Dermis microvascular lymphatic vessel endothelial cell (primary cell): ENCODE results near the gene DMXL1. TPM values are rescaled to one million over a fixed set of nuclear protein-coding genes. Genes with fewer than 3 reads are reported as not detected.
"Not testable (repeated sequence)": the region's sequence is repeated elsewhere in the genome, so short reads cannot be mapped to it uniquely, and the experiment has no call there.

ENCODE experiments used
- DNase-seq, 2 donors: peaks; one replicate each; pipeline versions ENCODE4 v3.0.0 to v3.0.0-alpha.2; 2010; ENCODE audit warnings: low read depth in 2 of 2
- total RNA-seq: library from RNA; depleted of rRNA; stranded (reverse); fragments of >200 nt; gene quantifications from 2 replicates; pipeline ENCODE4 v1.2.1, GENCODE V29; 2014

The DMXL1 gene
- total RNA-seq, 1 donor from 2014 or later, result 17.7 TPM

DNA sequence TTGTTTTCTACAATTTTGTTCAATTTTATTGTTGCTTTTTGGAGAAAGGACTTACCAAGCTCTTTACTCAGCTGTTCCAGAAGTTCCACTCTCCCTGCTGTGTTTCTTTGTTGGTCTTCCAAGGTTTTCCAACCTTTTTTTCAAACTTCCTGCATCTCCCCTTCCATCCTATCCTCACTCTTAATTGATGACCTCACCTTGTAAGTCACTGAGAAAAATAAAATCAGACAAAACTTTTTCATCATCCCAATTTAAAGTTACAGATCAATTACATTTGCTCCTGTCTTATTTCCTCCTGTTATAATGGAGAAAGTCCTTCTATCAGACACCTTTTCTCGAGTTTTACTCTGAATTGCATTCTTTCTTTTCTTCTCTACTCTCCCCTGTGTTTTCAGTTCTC is 121.1 kb downstream of the DMXL1 start:
- no peak for DNase-seq

DNA sequence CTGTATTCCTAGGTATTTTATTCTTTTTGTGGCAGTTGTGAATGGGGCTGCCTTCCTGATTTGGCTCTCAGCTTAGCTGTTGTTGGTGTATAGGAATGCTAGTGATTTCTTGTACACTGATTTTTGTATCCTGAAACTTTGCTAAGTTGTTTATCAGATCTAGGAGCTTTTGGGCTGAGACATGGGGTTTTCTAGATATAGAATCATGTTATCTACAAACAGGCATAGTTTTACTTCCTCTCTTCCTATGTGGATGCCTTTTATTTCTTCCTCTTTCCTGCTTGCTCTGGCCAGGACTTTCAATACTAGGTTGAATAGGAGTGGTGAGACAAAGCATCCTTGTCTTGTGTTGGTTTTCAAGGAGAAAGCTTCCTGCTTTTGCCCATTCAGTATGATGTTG is 129.9 kb downstream of the DMXL1 start:
- DNase-seq, result peak in 1 of 2 donors; percentile 45

DNA sequence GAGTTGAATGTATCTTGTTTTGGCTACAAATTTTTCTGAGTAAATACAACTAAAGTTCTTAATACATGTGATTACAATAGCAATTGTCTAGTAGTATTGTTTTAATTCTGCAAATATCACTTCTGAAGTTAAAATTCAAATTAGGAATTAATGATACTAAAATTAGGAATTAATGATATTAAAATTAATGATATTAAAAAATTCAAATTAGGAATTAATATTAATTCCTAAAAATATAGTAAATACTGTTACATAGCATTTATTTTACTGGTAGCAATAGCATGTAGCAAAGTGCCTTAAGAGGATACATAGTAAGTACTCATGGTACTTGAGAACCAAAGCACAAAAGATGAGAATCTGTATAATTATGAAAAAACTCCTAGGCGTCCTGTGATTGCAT is 136.2 kb downstream of the DMXL1 start:
- DNase-seq, result no peak

DNA sequence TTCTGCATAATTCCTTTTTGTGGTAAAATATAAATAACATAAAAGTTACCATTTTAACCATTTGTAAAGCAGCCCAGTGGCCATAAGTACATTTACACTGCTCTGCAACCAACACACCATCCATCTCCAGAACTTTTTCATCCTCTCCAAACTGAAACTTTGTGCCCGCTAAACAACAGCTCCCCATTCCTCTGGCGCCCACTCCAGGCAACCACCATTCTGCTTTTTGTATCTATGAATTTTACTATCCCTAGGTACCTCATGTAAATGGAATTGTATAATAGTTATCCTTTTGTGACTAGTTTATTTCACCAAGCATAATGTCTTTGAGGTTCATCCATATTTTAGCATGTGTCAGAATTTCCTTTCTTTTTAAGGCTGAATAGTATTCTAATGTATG is 141.1 kb downstream of the DMXL1 start:
- no peak for DNase-seq

DNA sequence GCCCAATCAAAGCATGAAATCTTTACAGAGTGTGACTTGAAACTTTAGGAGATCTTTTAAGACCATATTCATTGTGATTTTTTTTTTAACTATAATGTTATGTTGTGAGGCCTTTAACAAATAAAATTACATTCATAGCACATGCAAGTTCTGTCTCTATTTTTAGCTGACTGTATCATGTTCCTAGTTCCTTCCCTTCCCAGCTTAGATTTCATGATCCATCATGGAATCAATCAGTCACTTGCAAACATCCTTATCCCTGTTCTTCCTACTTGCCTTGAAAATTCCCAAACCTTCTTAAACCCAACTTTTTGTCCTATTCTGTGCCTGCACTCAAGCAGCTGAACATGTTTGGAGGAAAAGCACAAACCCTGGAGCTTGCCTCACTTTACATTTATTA is 141.8 kb downstream of the DMXL1 start:
- no peak for DNase-seq

DNA sequence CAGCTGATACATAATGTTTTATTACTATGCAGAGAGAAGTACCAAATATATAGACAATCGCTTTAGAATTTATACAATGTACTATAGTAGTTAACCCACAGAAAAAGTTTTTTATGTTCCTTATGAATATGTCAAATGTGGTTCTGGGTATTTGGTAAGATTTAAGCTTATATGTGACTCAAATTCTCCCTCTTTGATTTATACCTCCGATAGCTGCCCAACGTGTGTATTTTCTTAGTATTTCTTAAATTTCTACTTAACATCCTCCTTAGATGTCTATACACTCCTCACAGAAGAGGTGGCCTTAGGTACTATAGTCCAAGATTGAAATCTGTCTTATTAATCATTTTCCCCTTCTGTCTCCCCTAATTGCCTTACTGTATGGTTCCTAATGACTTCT is 146.3 kb downstream of the DMXL1 start:
- no peak for DNase-seq

DNA sequence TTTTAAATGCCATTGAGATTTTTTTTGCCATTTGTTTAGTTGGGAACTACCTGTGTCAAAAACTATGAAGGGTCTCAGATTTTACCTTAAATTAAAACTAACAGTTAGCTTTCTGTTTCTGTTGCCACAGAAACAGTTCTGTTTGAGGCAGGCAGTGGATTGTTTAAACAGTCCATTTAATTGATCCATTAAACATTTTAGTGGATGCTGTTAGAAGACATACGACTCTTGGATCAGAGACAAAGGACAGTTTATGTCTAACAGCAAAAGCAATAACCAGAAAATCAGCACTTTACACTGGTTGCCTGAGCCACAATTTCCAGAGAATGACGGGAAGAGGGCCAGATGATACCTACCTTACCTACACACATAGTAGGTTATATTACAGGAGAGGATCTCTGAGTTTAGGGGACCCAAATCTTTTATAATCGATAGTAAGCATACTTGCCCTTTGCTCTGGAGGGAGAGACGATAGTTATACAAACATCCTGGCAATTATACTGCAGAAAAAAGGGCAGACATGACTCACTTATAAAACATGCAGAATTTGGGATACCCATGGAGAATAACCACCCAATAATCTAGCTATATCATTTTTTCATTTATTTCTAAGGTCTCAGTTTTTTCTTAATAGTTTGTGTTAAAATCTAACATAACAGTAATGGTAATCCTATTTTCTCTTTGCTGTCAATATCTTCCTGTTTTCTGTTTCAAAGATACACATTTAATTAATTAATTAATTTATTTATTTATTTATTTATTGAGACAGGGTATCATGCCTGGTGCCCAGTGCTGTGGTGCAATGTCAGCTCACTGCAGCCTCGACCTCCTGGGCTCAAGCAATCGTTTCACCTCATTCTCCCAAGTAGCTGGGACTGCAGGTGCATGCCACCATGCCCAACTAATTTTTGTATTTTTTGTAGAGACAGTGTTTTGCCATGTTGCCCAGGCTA is 148.2 kb downstream of the DMXL1 start:
- no peak for DNase-seq

DNA sequence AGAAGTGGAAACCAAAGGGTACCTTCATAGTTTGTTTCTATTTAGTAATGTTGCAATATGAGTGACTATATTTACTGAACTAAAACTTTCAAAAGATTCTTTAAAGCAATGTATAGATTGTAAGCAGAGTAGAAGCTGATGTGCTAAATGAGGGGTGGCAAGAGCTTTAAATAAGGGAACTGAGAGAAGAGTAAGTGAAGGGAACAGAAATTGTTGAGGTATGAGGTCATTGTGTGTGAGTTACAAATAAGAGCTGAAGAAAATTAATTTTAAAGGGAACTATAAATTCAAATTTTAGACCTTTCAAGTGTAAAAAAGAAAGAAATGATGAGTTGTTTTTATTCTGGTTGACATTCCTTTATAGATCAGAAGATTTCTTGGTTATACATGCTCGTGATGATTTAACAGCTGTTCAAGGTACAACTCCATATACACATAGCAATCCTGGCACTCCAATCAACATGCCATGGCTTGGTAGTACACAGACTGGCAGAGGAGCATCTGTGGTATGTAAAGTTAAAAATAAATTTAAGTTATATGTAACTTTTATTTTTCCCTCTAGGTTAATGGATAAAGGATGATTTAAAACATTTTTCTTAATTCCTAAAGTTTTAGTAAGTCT is 149.8 kb downstream of the DMXL1 start:
- DNase-seq, result no peak

DNA sequence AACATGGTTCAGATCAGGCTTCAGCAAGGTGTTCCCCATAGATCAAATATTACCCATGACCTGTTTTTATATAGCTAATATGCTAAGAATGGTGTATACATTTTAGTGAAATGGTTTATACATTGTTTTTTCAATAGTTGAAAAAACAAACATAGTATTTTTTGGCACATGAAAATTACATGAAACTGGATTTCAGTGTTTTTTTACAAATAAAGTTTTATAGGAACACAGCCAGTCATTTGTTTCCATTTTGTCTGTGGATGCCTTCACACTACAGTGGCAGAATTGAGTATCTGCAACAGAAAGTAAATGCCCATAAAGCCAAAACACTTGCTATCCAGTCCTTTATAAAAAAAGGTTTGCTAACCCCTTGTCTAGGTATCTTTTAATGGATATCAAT is 150.4 kb downstream of the DMXL1 start:
- no peak for DNase-seq

DNA sequence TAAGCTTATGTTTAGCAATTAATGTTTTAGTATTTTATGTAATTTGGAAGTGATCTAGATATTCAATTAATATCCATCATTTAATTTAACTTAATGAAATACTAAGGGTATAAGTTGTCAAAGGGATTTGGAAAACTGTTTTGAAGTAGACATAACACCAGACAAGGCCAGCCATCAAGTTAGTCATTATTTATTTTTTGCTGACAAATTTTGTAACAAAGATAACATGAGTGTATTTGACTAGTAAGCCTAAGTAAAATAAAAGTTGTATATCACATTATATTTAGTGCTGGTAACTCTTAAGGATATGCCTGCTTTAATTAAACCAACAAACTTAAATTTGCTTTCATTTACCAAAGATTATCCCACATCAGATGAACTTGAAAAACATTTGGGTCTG is 159.1 kb downstream of the DMXL1 start:
- DNase-seq, result no peak

DNA sequence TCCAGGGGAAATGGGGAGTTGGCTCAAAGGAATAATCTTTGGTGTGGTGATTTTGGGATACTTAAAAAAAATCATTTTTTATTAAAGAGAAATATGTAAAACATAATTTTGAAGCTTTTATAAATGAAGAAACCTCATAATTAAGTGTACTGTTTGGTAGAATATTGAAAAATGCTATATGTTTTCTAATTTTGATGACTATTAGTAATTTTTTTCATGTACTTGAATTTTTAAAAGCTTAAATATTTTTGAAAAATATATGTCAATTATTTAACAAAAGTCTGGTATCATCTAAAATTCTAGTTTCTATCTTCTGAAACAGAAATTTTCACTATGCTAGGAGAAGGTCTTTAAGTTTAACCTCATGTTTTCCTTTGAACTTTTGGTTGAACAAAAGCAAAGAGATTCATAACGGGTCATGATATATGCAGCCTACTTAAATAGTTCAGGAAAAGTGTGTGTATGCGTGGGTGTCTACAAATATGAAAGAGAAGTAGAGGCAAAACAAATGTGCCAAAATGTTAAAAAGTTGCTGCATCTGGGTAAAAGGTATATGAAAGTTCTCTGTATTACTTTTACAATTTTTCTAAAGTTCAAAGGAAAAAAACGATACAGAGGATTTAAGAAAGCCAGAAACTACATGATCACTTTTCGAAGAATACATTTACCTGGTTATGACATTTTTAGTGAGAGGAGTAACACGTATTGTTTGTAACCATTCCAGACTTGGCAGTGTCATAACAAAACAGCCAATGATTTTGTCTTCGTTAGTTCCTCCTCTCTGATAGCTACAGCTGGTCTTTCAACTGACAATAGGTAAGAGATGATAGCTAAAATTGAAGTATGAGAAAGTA is 167.6 kb downstream of the DMXL1 start:
- no peak for DNase-seq

DNA sequence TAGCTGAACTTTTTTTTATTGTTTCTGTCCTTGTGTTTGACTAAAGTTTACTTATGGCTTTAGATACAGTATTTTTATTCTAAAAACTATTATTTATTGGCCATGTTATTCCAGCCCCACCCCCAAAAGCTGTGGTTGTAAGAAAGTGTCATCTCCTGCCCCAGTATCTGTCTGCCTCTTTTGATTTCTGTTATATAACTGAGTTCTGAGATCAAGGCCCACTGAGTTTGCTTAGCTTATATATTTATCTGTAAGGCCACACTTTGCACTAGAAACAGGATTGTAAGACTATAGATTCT is 168.2 kb downstream of the DMXL1 start:
- DNase-seq, result no peak

DNA sequence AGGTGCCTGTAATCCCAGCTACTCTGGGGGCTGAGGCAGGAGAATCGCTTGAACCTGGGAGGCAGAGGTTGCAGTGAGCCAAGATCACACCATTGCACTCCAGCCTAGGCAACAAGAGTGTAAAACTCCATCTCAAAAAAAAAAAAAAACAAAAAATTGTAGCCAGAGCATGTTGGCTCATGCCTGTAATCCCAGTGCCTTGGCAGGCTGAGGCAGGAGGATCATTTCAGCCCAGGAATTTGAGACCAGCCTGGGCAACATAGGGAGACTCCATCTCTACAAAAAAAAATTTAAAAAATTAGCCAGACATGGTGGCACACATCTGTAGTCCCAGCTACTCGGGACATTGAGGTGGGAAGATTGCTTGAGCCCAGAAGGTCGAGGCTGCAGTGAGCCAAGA is 168.9 kb downstream of the DMXL1 start:
- not testable (repeated sequence) for DNase-seq

DNA sequence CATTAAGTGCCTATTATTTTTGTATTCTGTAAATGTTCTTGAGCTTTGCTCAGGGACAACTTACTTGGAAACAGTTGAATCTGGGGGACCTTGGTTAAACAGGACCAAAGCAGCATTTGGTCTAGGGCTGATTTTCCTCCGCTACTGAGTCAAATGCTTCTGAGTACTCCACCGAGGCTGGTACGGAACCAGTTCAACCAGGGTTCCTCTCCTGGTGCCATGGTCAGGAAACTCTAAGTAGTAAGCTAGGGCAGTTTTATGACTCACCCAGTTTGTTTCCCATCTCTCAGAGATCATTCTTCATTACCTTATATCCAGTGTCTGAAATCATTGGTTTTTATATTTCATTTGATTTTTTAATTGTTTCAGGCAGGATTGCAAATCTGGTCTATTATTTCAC is 173.0 kb downstream of the DMXL1 start:
- DNase-seq, result no peak

DNA sequence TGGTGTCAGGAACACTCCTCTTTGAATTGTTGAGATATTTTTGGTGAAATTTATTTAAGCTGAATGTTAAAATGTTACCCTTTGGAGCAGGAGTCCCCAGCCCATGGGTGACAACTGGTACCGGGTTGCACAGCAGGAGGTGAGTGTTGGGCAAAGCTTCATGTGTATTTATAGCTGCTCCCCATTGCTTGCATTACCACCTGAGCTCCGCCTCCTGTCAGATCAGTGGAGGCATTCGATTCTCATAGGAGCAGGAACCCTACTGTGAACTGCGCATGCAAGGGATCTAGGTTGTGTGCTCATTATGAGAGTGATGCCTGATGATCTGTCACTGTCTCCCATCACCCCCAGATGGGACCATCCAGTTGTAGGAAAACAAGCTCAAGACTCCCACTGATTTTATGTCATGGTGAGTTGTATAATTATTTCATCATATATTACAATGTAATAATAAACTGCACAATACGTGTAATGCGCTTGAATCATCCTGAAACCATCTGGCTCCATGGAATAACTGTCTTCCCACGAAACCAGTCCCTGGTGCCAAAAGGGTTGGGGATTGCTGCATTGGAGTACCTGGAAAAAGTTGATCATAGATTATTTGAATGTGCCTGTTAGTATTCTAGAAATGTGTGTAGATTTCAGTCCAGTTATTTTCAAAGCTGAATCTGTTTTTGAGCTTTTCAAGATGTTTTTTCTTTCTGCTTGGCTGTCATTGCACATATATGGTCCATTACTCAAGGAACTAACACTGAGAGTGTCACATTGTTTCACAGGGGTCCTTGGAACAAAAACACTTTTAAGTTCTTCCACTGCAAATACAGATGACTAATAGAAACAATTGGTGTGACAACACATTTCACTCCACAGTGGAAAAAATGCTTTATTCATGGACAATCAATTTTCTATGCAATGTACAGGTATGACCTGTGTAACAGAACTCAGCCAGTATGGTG is 180.3 kb downstream of the DMXL1 start:
- DNase-seq, result no peak

DNA sequence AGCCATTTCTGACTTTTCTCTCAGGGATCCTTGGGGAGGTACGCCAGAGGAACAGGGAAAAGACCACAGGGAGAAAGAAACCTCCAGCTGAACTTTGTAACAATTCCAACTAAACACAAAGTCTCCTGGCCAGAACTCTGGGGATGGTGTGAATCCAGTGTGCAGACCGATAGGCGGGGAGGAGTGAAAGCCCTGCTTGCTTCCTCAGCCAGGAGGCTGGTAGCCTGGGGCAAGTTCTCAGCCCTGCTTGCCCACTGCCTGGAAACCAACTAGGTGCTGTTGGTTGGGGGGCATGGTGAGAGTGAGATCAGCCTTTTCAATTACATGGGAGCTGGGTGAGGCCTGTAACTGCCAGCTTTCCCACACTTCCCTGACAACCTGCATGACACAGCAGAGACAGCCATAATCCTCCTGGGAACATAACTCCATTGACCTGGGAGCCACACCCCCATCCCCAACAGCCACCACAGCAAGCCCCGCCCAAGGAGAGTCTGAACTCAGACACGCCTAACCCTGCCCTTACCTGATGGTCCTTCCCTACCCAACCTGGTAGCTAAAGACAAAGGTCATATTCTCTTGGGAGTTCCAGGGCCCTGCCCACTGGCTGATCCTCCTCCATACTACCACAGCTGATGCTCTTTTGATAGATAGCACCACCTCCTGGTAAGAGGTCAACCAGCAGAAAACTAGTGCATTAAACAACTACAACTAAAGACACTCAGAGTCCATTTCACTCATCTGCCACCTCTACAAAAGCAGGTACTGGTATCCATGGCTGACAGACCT is 184.9 kb downstream of the DMXL1 start:
- DNase-seq, result peak in 1 of 2 donors; percentile 40

DNA sequence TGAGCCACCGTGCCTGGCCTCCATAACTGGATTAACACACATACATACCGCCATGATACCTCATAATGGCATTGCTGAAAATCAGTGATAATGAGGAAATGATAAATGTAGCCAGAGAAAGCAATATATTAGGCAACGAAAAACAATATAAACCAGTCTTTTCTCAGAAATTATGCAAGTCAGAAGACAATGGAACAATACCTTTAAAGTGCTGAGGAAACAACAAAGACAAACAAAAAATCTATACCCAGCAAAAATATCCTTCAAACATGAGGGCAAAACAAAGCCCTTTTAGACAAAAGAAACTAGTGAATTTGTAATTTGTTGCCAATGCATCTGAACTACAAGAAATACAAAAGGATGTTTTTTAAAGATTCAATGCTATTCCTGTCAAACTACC is 186.7 kb downstream of the DMXL1 start:
- no peak for DNase-seq

DNA sequence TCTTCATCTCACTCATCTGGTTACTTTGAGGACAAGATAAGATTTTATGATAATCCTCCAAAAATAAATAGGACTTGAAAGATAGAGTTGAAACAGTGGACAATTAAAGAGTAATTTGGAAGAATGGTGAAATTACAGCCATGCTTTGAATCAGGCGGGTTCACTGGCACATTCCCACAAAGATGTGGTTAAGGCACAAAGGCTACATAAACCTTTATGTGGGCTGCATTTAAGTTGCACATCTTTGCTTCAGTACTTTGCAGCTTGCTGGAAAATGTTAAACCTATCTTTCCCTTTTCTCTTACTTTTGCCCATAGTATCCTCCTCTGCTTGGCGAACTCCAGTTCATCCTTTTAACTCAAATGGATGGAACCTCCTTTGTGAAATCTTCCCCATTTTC is 192.8 kb downstream of the DMXL1 start:
- no peak for DNase-seq

DNA sequence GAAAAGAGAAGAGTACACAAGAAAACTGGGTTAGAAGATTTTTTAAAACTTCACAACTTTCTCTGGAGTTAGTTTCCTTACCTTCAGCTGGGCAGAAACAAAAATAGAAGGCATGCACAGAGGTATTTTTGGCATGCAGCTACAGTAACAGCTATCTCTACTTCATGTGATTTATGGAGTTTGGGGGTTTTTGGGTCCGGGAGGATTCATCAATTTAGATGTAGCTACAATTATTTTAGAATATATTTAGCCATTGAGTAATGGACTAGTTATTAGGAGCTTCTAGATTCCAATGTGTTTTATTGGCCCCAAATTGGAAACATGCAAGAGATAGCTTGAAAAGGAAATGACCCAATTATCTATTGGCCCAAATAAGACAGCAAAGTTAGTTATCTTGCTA is 193.3 kb downstream of the DMXL1 start:
- DNase-seq, result no peak

DNA sequence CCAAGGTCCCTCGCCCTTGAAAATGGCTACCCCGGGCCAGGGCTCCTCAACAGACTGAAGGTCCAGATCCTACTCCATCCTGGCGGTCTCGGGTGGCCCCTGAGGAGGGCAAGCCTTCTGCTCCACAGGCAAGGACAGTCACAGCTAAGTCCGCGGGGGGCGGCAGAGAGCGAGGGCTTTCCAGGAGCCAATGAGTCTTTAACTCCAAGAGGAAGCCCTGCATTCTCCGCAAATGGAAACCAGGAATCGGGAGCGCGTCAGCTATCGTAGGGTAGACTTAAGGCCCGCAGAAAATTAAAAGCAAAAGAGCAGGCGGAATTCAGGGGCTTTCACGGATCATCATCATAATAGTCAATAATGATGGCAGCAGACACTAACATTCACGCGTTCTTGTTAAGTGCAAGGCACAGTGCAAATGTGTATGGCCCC is 197.1 kb downstream of the DMXL1 start:
- DNase-seq, result peak; percentile 95 to 97
